Testis (tissue), 3 donors: ENCODE measurements around the gene C8G. TPM values are rescaled to one million over a fixed set of nuclear protein-coding genes. Genes with fewer than 3 reads are reported as not detected.

Experiments used
- DNase-seq: peaks from one replicate; pipeline ENCODE4 v3.0.0-alpha.2; 2019
- H3K27ac ChIP-seq, 2 donors: fragments of 200-600 bp; sonication (generic); one replicate each; pipeline ENCODE4 v1.5.1; 2019
- H3K27me3 ChIP-seq: fragments of 200-600 bp; sonication (generic); one replicate; pipeline ENCODE4 v1.5.1; 2019
- H3K36me3 ChIP-seq: fragments of 200-600 bp; sonication (generic); one replicate; pipeline ENCODE4 v1.5.1; 2017; ENCODE audit warnings: low read depth; ENCODE audit errors: missing control alignments
- H3K4me1 ChIP-seq: fragments of 200-600 bp; sonication (generic); one replicate; pipeline ENCODE4 v1.5.1; 2019
- H3K4me3 ChIP-seq, 2 donors: fragments of 200-600 bp; sonication (generic); one replicate each; pipeline ENCODE4 v1.5.1; 2017 to 2019
- H3K9me3 ChIP-seq: fragments of 200-600 bp; sonication (generic); one replicate; pipeline ENCODE4 v1.5.1; 2017
- CTCF ChIP-seq, 3 experiments: fragments of 450-650 bp in 2 of 3; fragments of 200-600 bp in 1 of 3; sonication (generic) in 1 of 3; IDR thresholded peaks; one replicate each; pipeline ENCODE4 v1.5.1; 2016 to 2019; ENCODE audit warnings: antibody characterized with exemption in 3 of 3, mild to moderate bottlenecking in 2 of 3, moderate library complexity in 1 of 3
- POLR2A ChIP-seq: fragments of 450-650 bp; IDR thresholded peaks from one replicate; pipeline ENCODE4 v1.6.1; 2017; ENCODE audit warnings: antibody characterized with exemption, mild to moderate bottlenecking, moderate library complexity
- whole genome bisulfite sequencing, 2 donors: methylation state at CpG; one replicate each; pipeline ENCODE4 v1.1.5; 2018; 5-methylcytosine and 5-hydroxymethylcytosine counted together
- intact Hi-C: fragments of 100-400 bp; cut with DNase I; formaldehyde crosslinking; loops from one replicate; pipeline ENCODE4 v1.15.1; 2023; ENCODE audit warnings: low total_unique reads
- polyA plus RNA-seq: library from polyadenylated mRNA; stranded (reverse); fragments of 350-450 nt; fragmentation: Illumina TruSeq; extraction: RNeasy Lipid Tissue Mini Kit (QIAGEN cat#74804); gene quantifications from one replicate; pipeline ENCODE4 v1.2.3, GENCODE V29; 2014; ENCODE audit warnings: low read depth, low replicate concordance; ENCODE audit not compliant: insufficient read depth
- total RNA-seq, 2 donors: library from RNA; depleted of rRNA; stranded (reverse); fragments of >200 nt; gene quantifications; one replicate each; pipeline ENCODE4 v1.2.3, GENCODE V29; 2016

Gene C8G
- total and polyA plus RNA-seq, 3 donors from 2014 or later = 4.6 to 4.9 (median 4.6) TPM

GRCh38 chr9:136903041-136903554 lies 41.9 kb upstream of the C8G start:
- H3K4me1 ChIP-seq = peaks cover 21% of the 10 kb centered on the region
- H3K27ac ChIP-seq = peak overlapping the region; percentile 8 to 45
- H3K4me3 ChIP-seq = no peak overlapping the region
- TF ChIP-seq POLR2A = no peak
- no peak for TF ChIP-seq CTCF (IDR thresholded peaks at IDR 0.05)
- no peaks in the 10 kb centered on the region for H3K9me3 ChIP-seq
- H3K36me3 ChIP-seq = no peaks in the 10 kb centered on the region
- no peaks in the 10 kb centered on the region for H3K27me3 ChIP-seq
- intact Hi-C loops = no loop called here
- DNase-seq = no peak
- WGBS, 2 donors = 77 to 87% methylated on average over 12 of the region's 12 CpGs

- no peaks in the 10 kb centered on the region for H3K27me3 ChIP-seq
- H3K9me3 ChIP-seq = no peaks in the 10 kb centered on the region
- no peak overlapping the region for H3K4me3 ChIP-seq
- no peaks in the 10 kb centered on the region for H3K36me3 ChIP-seq
- peaks cover 19% of the 10 kb centered on the region for H3K4me1 ChIP-seq
- no peak for DNase-seq
- no peak overlapping the region for H3K27ac ChIP-seq
- 64 to 74% methylated on average over 4 of the region's 4 CpGs for WGBS, 2 donors
- intact Hi-C loops = no loop called here
- TF ChIP-seq CTCF (IDR thresholded peaks at IDR 0.05) = no peak
- TF ChIP-seq POLR2A = no peak
Measured at GRCh38 chr9:136906266-136906665, 38.8 kb upstream of the C8G start.

GRCh38 chr9:136907011-136907914 lies 37.8 kb upstream of the C8G start:
- Histone ChIP-seq H3K36me3 (no peaks in the 10 kb centered on the region), H3K4me1 (peaks cover 9% of the 10 kb centered on the region), H3K4me3 (no peak overlapping the region), H3K27me3 (no peaks in the 10 kb centered on the region), H3K9me3 (no peaks in the 10 kb centered on the region), H3K27ac (no peak overlapping the region)
- TF ChIP-seq POLR2A = no peak
- no peak for TF ChIP-seq CTCF (IDR thresholded peaks at IDR 0.05)
- intact Hi-C loops = no loop called here
- no peak for DNase-seq
- 94 to 95% methylated on average over 16 to 29 of the region's 29 CpGs for WGBS, 2 donors

- intact Hi-C loops = no loop called here
- no peaks in the 10 kb centered on the region for H3K36me3 ChIP-seq
- no peak overlapping the region for H3K4me3 ChIP-seq
- no peak for TF ChIP-seq CTCF (IDR thresholded peaks at IDR 0.05)
- TF ChIP-seq POLR2A = no peak
- H3K27me3 ChIP-seq = no peaks in the 10 kb centered on the region
- H3K27ac ChIP-seq = no peak overlapping the region
- no peaks in the 10 kb centered on the region for H3K4me1 ChIP-seq
- no peak for DNase-seq
- no peaks in the 10 kb centered on the region for H3K9me3 ChIP-seq
- WGBS, 2 donors = 90 to 94% methylated on average over 8 to 12 of the region's 12 CpGs
Measured at GRCh38 chr9:136910197-136910900, 34.7 kb upstream of the C8G start.
